DMS79 (cell line): ENCODE results near the gene DCC.

Experiments used
- DNase-seq: peaks from one replicate; lab custom pipeline; 2025; lab: John Stamatoyannopoulos, UW

DCC gene

DNA sequence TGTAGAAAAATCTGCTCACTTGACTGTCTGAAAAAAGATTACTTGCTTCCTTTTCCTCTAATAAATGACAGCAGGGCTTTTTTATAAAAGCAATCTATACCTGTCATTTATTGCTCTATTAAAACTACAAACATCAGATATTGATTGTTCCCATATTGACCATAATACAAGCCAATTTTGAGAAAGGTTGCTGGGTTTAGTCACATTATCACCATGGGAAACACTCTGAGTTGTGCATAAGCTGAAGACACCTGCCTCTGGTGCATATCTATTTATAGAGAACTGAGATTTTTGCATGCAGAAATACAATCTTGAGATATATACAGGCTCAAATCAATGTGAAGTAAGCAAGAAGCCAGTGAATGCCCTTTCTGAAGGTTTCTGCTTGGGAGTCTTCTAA is 853.9 kb downstream of the DCC start:
- no peak for DNase-seq

- DNase-seq = no peak
Measured at GRCh38 chr18:53219853-53220252, 879.9 kb downstream of the DCC start.

DNA sequence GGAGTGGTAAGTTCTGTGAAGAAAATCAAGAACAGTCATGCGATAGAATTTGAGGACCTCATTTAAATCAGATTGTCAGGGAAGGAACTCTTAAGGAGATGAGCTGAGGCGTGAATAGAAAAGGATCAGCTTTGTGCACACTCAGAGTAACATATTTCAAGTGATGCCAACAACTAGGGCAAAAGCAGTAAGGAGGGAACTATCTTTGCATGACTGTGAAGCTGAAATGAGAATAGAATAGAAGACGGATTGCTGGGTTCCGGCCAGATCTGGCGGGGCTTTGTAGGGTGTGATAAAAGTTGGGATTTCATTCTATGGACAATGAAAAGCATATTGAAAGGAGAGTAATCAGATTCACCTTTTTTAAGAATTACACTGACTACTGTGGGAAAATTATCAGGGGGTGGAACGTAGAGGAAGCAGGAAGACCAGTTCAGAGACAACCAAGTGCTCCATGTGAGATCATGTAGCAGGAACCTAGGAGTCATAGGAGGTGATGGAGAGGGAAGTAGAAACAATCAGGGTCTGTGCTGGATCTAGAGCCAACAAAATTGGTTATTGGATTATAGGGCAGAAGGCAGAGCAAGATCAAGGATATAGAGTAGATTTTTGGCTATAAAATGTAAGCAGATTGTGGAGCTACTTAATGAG is 884.3 kb downstream of the DCC start:
- DNase-seq = no peak

DNA sequence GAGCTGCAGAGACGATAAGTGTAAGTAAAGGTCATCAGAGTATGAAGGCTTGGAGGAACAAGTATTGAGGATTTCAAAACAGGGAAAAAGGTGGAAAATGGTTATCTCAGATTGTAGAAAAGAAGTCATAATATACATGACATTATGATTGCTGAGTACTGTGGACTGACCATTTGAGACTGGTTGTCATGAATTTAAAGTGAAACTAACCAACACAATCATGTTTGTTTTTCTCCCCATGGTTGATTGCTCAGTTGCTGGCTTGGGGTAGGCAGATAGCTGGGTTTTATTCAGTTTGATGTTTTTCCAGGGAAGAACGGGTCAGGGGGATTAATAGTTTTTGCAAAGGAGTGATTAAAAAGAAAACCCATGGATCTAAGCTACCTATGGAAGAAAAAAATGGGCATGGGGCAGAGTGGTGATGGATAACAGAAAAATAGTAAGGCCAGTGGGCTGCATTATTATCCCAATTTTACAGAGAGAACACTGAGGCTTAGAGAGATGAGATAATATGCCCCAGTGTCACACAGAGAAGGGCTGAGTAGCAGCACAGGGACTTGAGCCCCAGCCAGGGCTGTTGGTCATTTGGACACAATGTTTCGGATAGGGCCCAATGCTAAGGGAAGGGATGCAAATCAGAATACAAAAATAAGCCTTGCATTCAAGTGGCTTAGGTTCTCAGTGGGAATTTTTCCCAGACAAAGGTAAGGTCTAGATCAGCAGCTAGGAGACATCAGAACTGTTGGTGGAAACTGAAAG is 885.7 kb downstream of the DCC start:
- no peak for DNase-seq

DNA sequence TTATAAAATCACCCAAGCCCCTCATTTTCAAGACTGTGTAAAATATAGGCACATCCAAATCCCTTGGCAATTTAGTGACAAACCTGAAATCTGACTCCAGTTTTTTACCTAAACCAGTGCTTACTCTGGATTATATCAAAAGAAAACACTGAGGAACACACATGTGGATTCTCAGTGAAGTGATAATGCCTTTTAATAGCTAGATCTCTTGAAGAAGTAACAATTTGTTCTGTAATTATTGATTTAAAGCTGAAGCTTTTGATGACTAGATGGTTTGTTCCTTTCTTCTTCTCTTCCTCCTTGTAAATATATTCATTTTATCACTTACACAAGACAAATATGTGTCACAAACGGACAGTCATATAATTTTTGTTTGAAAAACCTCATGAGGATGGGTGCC is 894.6 kb downstream of the DCC start:
- DNase-seq = no peak

GRCh38 chr18:53241161-53241560 is 901.2 kb downstream of the DCC start:
- DNase-seq = no peak

GRCh38 chr18:53253789-53254188 is 913.8 kb downstream of the DCC start:
- DNase-seq = no peak

GRCh38 chr18:53254265-53254664 is 914.3 kb downstream of the DCC start:
- no peak for DNase-seq

GRCh38 chr18:53261241-53261640 is 921.2 kb downstream of the DCC start:
- DNase-seq = no peak

GRCh38 chr18:53266850-53267249 is 926.9 kb downstream of the DCC start:
- no peak for DNase-seq

DNA sequence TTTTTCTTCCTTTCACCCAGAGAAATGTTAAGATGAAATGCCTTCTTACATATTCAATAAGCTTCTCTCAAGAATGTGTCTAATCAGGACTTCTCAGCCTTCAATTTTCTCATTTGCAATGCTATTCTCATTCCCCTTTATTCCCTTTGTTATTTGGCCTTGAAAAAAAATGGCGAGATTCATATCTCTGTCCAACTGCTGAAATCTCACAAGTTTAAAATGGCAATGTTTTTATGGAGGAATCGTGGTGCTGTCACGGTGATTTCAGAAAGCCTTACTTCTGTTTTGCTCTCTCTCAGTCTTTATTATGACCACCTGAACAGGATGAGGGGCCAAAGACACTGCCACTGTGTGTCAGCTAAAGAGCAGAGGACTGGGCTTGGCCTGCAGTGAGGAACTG is 928.5 kb downstream of the DCC start:
- no peak for DNase-seq

DNA sequence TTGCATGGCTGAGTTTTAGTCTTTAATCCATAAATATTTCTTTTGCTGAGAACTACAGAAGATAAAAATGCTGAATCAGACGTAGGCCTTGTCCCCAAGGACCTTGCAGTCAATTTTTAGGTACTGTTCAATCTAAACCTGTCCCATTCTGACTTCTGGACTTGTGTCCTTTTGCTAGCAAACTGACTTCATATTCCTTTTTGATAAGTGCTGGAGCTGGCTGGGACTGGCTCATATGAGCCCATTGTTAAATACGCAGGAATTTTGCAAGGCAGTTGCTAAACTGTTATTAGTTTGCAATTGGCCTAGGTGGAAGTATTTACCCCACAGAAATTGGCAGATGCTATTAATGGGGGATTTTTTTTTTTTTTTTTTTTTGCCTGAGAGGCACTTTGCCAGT is 941.4 kb downstream of the DCC start:
- no peak for DNase-seq

DNA sequence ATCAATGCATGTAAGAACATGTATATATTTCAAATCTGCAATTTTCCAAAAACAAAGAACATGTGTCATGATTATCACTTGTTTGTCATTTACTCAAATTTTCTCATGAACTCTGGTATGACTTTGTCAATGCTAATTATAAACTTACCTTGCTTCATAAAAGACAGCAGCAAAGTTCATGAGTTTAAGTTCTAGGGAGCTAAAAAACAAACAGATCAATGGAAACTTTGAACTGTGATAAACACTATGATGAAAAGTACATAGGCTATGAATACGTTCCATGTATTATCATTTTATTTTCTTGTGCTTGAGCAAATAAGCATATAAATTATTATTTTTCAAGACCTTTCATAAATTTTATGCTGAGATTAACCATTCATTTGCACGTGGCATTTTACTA is 943.7 kb downstream of the DCC start:
- no peak for DNase-seq

- DNase-seq = no peak
Measured at GRCh38 chr18:53305461-53305860, 965.5 kb downstream of the DCC start.

DNA sequence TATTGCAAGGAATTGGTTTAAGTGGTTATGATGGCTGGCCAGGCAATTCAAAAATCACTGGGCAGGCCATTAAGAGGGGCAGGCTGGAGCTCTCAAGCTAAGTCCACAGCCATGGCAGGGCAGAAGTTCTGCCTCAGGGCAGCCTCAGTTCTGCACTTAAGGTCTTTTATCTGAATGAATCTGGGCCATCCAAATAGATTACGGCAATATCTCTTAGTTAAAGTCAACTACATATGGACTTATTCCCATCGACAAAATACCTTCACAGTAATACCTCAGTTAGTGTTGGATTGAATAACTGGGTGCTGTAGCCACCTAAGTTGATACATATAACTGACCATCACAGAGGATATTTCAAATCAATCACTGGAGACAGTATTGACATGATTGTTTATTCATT is 979.6 kb downstream of the DCC start:
- no peak for DNase-seq

- DNase-seq = no peak
Measured at GRCh38 chr18:53322163-53322562, 982.2 kb downstream of the DCC start.

DNA sequence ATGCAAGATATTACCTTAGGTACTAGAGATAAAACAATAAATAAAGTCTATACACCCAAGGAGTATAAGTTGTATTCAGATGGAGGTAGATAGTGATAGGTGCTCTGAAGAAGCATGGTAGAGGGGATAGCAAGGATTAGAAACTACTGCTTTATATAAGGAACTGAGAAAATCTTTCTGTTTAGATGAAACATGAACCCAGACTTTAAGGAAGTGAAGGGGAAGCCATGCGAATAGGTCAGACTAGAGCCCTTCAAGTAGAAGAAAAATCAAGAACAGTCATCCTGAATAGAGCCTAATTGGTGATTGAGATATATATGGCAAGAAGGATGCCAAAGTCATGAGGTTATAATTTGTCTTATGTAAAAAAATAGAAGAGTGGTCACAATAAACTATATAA is 984.4 kb downstream of the DCC start:
- DNase-seq = no peak

DNA sequence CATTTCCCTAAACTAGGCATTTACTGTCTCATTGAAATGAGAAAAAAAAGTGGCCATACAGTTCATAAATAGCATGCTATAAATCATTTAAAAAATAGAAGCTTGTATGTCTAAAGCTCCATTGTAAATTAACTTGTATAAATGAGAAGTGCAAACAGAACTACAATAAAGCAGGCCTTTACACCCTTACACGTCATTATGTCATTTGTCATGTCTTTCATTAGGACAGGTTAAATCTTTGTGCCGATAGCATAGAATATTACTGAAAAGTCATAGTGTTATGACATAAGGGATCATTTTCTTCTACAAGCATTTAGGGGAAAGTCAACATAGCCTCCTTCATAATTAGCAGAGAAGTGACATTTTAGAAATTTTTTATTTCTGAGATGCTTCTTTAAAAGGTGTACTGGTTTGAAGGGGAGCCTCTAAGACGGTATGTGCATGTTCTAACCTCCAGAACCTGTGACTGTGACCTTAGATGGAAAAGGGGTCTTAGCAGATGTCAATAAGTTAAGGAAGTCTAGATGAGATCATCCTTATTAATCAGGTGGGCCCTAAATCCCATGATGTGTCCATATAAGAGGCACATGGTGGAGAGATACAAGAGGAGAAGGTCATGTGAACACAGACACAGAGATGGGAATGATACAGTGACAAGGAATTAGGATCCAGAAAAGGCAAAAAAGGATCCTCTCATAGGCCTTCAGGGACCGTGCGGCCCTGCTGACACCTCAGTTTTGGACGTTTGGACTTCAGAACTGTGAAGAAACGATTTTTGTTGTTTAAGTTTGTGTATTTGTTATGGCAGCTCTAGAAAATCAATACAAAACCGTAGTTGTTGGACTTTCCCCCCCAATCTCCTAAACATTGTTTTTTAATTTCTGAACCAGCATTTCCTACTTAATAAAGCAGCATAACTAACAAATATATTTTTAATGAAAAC is 1020.8 kb downstream of the DCC start:
- no peak for DNase-seq

DNA sequence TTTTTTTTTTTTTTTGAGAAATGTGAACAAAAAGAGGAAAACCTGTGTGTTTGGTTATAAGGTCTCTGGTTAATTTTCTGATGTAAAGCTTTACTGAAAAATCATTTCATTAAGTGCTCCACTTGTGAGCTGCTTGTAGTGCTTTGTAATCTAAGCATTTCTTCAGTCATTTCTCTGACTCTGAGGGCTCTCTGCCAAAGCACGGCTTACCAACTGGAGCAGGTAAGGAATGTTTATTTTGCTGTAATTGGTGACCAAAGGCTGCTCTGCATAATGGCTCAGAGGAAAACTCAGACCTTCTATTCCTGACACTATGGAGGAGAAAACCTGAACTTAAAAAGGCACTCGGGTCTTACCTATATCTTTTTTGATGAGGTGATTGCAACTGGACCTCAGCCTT is 1035.6 kb downstream of the DCC start:
- DNase-seq = no peak

GRCh38 chr18:53380063-53380639 is 1040.2 kb downstream of the DCC start:
- no peak for DNase-seq

DNA sequence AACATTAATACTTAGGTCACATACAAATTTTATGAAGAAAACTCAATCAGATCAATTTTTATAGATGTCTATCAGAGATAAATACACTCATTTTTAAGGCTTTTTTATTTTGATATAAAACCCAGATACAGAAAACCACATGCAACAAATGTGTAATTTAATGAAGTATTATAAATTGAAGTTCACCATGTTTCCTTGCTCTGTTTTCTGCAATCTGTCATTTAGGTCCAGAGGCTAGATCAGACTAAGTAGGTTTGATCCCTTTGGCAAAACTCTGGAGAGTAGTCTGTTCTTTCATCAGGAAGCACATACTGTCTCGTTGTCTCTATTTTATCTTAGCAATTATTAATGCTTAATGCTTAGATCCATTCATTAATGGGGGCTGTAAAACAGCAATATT is 1042.9 kb downstream of the DCC start:
- no peak for DNase-seq

GRCh38 chr18:53385889-53386288 is 1045.9 kb downstream of the DCC start:
- no peak for DNase-seq
